Activated T-cell treated with anti-CD3 and anti-CD28 coated beads, Interleukin-2, amount 50 U/mL, for 24 hours (primary cell): Measurements from ENCODE around the gene CCNB1IP1.
"Not testable (repeated sequence)": the region's sequence is repeated elsewhere in the genome, so short reads cannot be mapped to it uniquely, and the experiment has no call there.

Source experiments
- DNase-seq: peaks from one replicate; pipeline ENCODE4 v3.0.0-alpha.2; 2020
- H3K27ac Mint-ChIP-seq: 2 replicates; pipeline ENCODE4 v1.8.0; 2020; ENCODE audit warnings: mild to moderate bottlenecking, mixed read lengths
- H3K27me3 Mint-ChIP-seq: 2 replicates; pipeline ENCODE4 v1.8.0; 2020; ENCODE audit warnings: mixed read lengths
- H3K36me3 Mint-ChIP-seq: 2 replicates; pipeline ENCODE4 v1.8.0; 2020; ENCODE audit warnings: low read depth, mixed read lengths
- H3K4me1 Mint-ChIP-seq: 2 replicates; pipeline ENCODE4 v1.8.0; 2020; ENCODE audit warnings: low read depth, mixed read lengths
- H3K4me3 Mint-ChIP-seq: 2 replicates; pipeline ENCODE4 v1.8.0; 2020; ENCODE audit warnings: mild to moderate bottlenecking, moderate library complexity, mixed read lengths
- H3K9me3 Mint-ChIP-seq: 2 replicates; pipeline ENCODE4 v1.8.0; 2020; ENCODE audit warnings: mixed read lengths

The CCNB1IP1 gene

DNA sequence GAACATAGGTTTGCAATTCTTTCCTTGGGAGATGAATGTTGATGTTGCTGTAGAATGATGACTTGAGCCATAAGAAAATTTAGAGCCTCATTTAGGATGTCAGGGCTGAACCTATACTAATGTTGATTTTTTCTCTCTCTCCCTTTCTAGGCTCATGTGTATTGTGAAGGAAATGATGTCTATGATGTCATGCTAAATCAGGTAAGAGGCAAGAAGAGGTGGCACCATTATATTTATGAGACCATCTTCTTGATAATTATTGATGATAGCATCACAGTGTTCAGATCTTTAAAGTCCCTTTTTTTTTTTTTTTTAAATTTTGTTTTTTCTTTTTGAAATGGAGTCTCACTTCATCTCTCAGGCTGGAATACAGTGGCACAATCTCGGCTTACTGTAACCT lies 13.6 kb upstream of the CCNB1IP1 start:
- Mint-ChIP-seq H3K27ac (peak overlapping the region; percentile 2), H3K4me3 (no peak overlapping the region), H3K4me1 (peaks cover 22% of the 10 kb centered on the region), H3K36me3 (peaks cover 74% of the 10 kb centered on the region), H3K9me3 (no peaks in the 10 kb centered on the region), H3K27me3 (no peaks in the 10 kb centered on the region)
- DNase-seq: no peak

- no peak for DNase-seq
- Mint-ChIP-seq H3K27me3 (no peaks in the 10 kb centered on the region), H3K9me3 (no peaks in the 10 kb centered on the region), H3K27ac (peak overlapping the region; percentile 39), H3K36me3 (peaks cover 61% of the 10 kb centered on the region), H3K4me1 (peaks cover 20% of the 10 kb centered on the region), H3K4me3 (no peak overlapping the region)
Observed at GRCh38 chr14:20345366-20345765, 12.3 kb upstream of the CCNB1IP1 start.

DNA sequence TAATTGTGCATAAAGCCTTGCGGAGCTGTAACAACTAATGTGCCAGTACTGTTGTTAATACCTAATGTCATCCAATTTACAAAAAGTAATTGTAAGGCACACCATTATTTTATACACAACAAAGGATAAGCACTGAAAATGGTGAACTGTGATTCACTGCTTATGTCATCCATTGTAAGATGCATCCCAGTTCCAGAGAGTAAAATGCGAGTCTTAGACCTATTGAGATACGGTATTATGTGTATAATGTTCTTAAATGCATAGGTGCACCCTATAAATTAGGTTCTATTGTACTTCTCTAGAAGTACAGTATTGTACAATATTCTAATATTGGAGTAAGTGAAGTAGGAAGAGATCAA lies 10.8 kb upstream of the CCNB1IP1 start:
- H3K27ac Mint-ChIP-seq: peak overlapping the region; percentile 96
- H3K4me3 Mint-ChIP-seq: peak overlapping the region; percentile 91
- no peaks in the 10 kb centered on the region for H3K9me3 Mint-ChIP-seq
- H3K4me1 Mint-ChIP-seq: peaks cover 18% of the 10 kb centered on the region
- no peaks in the 10 kb centered on the region for H3K27me3 Mint-ChIP-seq
- no peak for DNase-seq
- peaks cover 47% of the 10 kb centered on the region for H3K36me3 Mint-ChIP-seq

- Mint-ChIP-seq H3K27ac (peak within 1 kb of the TSS; percentile 96), H3K27me3 (no peaks in the 10 kb centered on the region), H3K9me3 (no peaks in the 10 kb centered on the region), H3K4me3 (peak within 1 kb of the TSS; percentile 91), H3K4me1 (peaks cover 18% of the 10 kb centered on the region), H3K36me3 (peaks cover 41% of the 10 kb centered on the region)
- DNase-seq: peak; percentile 95
Observed at GRCh38 chr14:20343092-20343861, 10.2 kb upstream of the CCNB1IP1 start, which contains the start of gene PARP2. PARP2 (plus strand) TSS chr14:20343635; CDS start chr14:20343642, 7 bp downstream.

DNA sequence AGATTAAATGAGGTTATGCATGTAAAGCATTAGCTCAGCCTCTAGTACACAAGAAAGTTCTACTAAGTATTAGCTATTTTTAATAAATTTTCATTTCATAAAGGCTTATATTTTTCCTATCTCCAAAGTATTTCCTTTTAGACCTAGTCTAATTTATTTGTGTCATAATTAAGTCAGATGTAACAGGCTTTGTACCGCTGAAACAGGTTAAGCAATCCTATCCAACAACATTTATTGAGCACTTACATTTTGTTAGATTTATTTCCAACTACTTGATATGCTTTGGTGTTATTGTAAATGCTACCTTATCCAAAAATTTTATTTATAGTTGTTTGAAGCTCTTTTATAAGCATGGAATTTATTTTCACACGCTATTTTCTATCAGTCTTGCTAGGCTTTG lies 8.6 kb upstream of the CCNB1IP1 start:
- Mint-ChIP-seq H3K4me3 (peak overlapping the region; percentile 91), H3K9me3 (no peaks in the 10 kb centered on the region), H3K4me1 (peaks cover 18% of the 10 kb centered on the region), H3K27me3 (no peaks in the 10 kb centered on the region), H3K36me3 (peaks cover 29% of the 10 kb centered on the region), H3K27ac (no peak overlapping the region)
- no peak for DNase-seq

DNA sequence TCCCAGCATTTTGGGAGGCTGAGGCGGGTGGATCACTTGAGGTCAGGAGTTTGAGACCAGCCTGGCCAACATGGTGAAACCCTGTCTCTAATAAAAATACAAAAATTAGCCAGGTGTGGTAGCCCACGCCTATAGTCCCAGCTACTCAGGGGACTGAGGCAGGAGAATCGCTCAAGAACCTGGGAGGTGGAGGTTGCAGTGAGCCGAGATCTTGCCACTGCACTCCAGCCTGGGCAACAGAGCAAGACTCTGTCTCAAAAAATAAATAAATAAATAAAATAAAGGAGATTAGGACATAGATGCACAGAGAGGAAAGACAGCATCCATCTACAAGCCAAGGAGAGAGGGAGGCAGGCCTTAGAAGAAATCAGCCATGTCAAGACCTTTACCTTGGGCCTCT lies 8.0 kb upstream of the CCNB1IP1 start:
- H3K9me3 Mint-ChIP-seq, H3K27ac Mint-ChIP-seq, DNase-seq, H3K27me3 Mint-ChIP-seq: not testable (repeated sequence)
- peak overlapping the region; percentile 20 for H3K4me3 Mint-ChIP-seq
- H3K4me1 Mint-ChIP-seq: peaks cover 18% of the 10 kb centered on the region
- peaks cover 23% of the 10 kb centered on the region for H3K36me3 Mint-ChIP-seq

GRCh38 chr14:20334017-20334416 lies 938 bp upstream of the CCNB1IP1 start:
- DNase-seq: no peak
- Mint-ChIP-seq H3K36me3 (peaks cover 37% of the 10 kb centered on the region), H3K9me3 (no peaks in the 10 kb centered on the region), H3K4me1 (peaks cover 42% of the 10 kb centered on the region), H3K4me3 (peak overlapping the region; percentile 96), H3K27ac (no peak overlapping the region), H3K27me3 (no peaks in the 10 kb centered on the region)

DNA sequence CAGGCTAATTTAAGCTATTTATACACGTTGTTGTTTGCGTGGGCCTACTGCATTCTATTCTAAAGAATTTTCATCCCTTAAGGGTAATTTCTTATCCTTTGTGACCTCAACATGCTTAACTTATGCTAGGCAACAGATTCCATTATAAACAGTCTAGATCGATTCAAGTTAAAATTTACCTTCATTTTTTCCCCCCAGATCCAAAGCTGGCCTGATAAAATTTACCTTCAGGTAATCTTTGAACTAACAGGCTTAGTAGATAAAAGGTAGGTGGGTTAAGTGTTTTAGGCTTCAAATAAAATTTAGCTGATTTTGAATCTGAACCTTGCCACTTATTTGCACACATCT lies 389 bp upstream of the CCNB1IP1 start:
- Mint-ChIP-seq H3K36me3 (peaks cover 43% of the 10 kb centered on the region), H3K9me3 (no peaks in the 10 kb centered on the region), H3K4me3 (peak overlapping the region; percentile 96), H3K27me3 (no peaks in the 10 kb centered on the region), H3K27ac (peak overlapping the region; percentile 97), H3K4me1 (peaks cover 47% of the 10 kb centered on the region)
- DNase-seq: no peak

DNA sequence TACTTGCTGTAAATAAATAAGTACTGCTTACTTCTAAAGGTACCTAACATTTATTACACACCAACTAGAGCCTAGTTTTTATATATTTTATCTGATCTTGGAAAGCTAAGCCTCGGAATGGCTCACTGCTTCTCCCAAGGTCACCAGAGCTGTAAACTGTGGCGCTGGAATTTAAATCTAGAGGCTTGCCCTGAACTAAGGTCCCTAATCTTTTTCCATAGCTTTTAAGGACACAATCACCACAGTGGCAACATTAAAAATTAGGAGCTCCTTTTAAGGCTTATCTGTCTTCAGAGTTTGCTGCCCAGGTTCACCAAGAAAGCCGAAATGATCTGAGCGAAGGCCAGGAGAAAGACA lies 670 bp downstream of the CCNB1IP1 start:
- Mint-ChIP-seq H3K36me3 (peaks cover 53% of the 10 kb centered on the region), H3K27ac (peak overlapping the region; percentile 97), H3K27me3 (no peaks in the 10 kb centered on the region), H3K4me1 (peaks cover 56% of the 10 kb centered on the region), H3K9me3 (no peaks in the 10 kb centered on the region), H3K4me3 (peak overlapping the region; percentile 96)
- DNase-seq: no peak

DNA sequence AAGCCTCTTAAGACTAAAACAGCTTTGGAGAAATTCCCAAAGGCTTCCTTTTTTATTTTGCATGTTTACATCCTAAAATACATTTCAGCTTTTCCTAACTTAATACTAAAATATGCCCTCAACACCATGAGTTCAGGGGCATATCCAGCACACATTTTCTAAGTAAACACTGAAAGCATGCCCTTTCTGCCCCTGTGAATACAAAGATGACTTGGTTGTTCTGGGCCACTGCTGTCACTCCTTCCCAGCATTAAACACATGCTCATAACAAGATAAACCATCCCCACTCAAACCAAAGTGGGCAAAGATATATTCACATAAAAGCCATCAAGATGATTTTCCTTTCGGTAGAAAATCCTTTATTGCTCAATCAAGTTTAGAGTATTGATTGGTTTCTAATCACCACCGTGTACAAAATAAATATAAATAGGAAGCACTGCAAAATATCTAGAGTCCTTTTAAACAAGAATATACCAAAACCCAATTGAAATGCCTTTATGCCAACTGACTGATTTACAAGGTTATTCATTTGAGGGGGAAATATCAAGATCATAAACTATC lies 1.9 kb downstream of the CCNB1IP1 start:
- Mint-ChIP-seq H3K4me3 (peak overlapping the region; percentile 96), H3K4me1 (peaks cover 61% of the 10 kb centered on the region), H3K9me3 (no peaks in the 10 kb centered on the region), H3K27ac (peak overlapping the region; percentile 77), H3K36me3 (peaks cover 65% of the 10 kb centered on the region), H3K27me3 (no peaks in the 10 kb centered on the region)
- no peak for DNase-seq

DNA sequence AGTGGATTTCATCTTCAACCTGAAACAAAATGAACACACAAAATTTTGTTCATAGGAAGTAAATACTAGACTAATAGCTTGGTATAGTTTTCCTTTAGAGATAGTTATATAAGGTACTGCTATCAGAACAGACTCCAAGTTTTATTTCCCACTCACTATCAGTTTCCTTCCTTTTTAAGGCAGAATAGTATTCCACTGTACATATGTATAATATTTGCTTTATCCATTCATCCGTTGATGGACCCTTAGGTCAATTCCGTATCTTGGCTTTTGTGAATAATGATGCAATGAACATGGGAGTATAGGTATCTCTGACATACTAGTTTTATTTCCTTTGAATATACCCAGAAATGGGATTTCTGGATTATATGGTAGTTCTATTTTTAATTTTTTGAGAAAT lies 3.7 kb downstream of the CCNB1IP1 start:
- Mint-ChIP-seq H3K9me3 (no peaks in the 10 kb centered on the region), H3K4me3 (no peak overlapping the region), H3K27me3 (no peaks in the 10 kb centered on the region), H3K4me1 (peaks cover 56% of the 10 kb centered on the region), H3K27ac (no peak overlapping the region), H3K36me3 (peaks cover 79% of the 10 kb centered on the region)
- no peak for DNase-seq

DNA sequence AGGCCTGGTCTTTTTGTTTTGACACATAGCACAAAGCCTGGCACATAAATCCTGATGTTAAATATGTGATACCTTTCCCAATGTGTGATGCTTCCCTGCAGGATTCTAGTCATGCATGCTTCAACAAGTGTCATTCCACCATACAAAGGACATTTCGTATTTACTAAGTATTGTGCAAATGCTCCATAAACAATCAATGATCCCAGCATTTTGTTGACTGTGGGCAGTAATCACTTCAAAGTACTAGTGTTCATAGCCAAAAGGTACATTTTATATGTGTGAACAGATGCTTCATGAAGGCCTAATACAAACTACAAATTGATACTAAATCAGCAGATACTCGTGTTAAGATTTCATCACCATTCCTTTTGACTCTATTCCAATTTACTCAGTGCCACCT lies 4.4 kb downstream of the CCNB1IP1 start:
- Mint-ChIP-seq H3K4me3 (no peak overlapping the region), H3K27ac (peak overlapping the region; percentile 63), H3K4me1 (peaks cover 51% of the 10 kb centered on the region), H3K27me3 (no peaks in the 10 kb centered on the region), H3K36me3 (peaks cover 86% of the 10 kb centered on the region), H3K9me3 (no peaks in the 10 kb centered on the region)
- no peak for DNase-seq

GRCh38 chr14:20327005-20327869 lies 5.8 kb downstream of the CCNB1IP1 start:
- no peaks in the 10 kb centered on the region for H3K9me3 Mint-ChIP-seq
- peak overlapping the region; percentile 45 for H3K4me3 Mint-ChIP-seq
- no peak for DNase-seq
- H3K36me3 Mint-ChIP-seq: peaks cover 89% of the 10 kb centered on the region
- peak overlapping the region; percentile 75 for H3K27ac Mint-ChIP-seq
- peaks cover 46% of the 10 kb centered on the region for H3K4me1 Mint-ChIP-seq
- no peaks in the 10 kb centered on the region for H3K27me3 Mint-ChIP-seq

DNA sequence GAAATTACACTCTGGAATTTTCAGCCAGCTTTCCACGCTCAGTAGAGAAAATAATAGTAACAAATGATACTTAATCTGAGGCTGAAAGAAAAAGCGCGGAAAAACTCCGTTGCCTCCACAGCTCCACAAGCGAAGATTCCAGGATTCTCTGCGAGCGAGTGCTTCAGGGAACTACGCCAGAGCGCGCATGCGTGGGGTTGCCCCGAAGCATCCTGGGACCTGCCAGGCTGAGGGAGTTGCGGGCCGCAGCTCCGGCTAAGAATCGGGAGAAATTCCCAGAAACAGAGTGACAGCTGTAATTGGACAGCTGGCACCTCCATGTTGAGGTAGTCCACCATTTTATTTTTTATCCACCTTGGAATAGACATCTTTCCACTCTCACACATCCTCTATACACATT lies 15.4 kb downstream of the CCNB1IP1 start:
- peaks cover 90% of the 10 kb centered on the region for H3K36me3 Mint-ChIP-seq
- no peak for DNase-seq
- no peaks in the 10 kb centered on the region for H3K9me3 Mint-ChIP-seq
- H3K4me3 Mint-ChIP-seq: no peak overlapping the region
- H3K27ac Mint-ChIP-seq: no peak overlapping the region
- no peaks in the 10 kb centered on the region for H3K27me3 Mint-ChIP-seq
- H3K4me1 Mint-ChIP-seq: no peaks in the 10 kb centered on the region

DNA sequence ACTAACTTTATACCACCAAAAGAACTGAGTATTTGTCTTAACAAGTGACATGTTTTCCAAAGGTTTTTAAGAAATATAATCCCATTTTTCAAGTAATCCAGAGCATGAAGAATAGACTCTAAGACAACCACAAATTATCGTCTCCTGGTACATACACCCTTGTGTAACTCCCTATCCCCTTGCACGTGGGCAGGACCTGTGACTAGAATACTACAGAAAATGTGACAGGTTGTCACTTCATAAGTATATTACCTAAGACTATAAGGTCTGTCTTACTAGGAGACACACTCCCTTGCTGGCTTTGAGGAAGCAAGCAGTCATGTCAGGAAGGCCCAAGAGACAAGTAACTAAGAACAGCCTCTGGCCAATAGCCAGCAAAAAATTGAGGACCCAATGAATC lies 19.1 kb downstream of the CCNB1IP1 start:
- Mint-ChIP-seq H3K27ac (no peak overlapping the region), H3K4me3 (no peak overlapping the region), H3K27me3 (no peaks in the 10 kb centered on the region), H3K9me3 (no peaks in the 10 kb centered on the region), H3K4me1 (no peaks in the 10 kb centered on the region), H3K36me3 (peaks cover 71% of the 10 kb centered on the region)
- DNase-seq: no peak
